BE2C (cell line): Measurements from ENCODE around the gene NR3C1.

Source experiments
- DNase-seq: peaks from one replicate; pipeline ENCODE4 v3.0.0-alpha.2; 2020
- H3K27me3 ChIP-seq: fragments of 250-450 bp; sonication (Bioruptor Pico); 2 replicates; pipeline ENCODE4 v1.5.1; 2020; ENCODE audit warnings: mild to moderate bottlenecking
- H3K36me3 ChIP-seq: fragments of 250-450 bp; sonication (Bioruptor Pico); 2 replicates; pipeline ENCODE4 v1.5.1; 2020; ENCODE audit warnings: mild to moderate bottlenecking
- H3K4me1 ChIP-seq: fragments of 250-450 bp; sonication (Bioruptor Pico); 2 replicates; pipeline ENCODE4 v1.5.1; 2020
- H3K4me3 ChIP-seq: 2 replicates; pipeline ENCODE4 v1.5.1; 2011; ENCODE audit warnings: low read depth, low read length
- H3K9me3 ChIP-seq: fragments of 250-450 bp; sonication (Bioruptor Pico); 2 replicates; pipeline ENCODE4 v1.5.1; 2020
- TF ChIP-seq, protein P1 (sequence below): IDR thresholded peaks from 2 replicates; pipeline ENCODE4 v1.5.1; 2012; ENCODE audit warnings: mild to moderate bottlenecking, low read depth, low read length

Gene NR3C1

DNA sequence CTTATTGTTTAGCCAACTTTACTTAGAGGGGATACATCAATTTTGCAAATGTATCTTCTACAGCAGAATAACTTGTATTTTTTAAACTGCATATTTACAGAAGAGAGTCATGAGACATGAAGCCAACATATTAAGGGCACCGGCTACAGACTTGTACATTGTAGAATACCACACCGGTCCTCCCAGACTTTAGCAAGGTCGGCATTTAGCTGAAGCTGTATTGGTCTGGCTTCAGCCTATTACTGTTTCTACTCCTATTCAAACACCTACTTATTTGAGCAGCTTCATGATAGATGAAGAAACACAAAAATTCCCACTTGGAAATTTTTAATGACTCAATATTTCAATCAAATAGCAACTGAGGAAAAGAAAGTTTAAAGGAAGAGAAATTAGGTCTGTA, 33.0 kb downstream of the NR3C1 start:
- Histone ChIP-seq H3K27me3 (peaks cover 3% of the 10 kb centered on the region; the same call in 1 of the 2 replicates), H3K9me3 (no peaks in the 10 kb centered on the region)

DNA sequence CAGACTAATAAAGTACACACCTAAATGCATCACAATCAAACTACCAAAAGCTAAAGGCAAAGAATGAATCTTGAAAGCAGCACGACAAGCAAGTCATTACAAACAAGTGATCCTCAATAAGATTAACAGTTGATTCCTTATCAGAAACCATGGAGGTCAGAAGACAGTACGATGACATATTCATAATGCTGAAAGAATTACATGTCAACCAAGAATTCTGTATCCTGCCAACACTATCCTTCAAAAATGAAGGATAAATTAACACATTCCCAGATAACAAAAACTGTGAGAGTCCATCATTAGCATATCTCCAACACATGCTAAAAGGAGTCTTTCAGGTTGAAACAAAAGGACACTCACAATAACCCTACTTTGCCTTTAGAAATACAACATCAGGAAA, 39.4 kb downstream of the NR3C1 start:
- Histone ChIP-seq H3K4me1 (no peaks in the 10 kb centered on the region), H3K9me3 (no peaks in the 10 kb centered on the region), H3K4me3 (no peak overlapping the region), H3K36me3 (no peaks in the 10 kb centered on the region), H3K27me3 (no peaks in the 10 kb centered on the region; the same call in 1 of the 2 replicates)
- DNase-seq, result no peak
- TF ChIP-seq, protein P1, sequence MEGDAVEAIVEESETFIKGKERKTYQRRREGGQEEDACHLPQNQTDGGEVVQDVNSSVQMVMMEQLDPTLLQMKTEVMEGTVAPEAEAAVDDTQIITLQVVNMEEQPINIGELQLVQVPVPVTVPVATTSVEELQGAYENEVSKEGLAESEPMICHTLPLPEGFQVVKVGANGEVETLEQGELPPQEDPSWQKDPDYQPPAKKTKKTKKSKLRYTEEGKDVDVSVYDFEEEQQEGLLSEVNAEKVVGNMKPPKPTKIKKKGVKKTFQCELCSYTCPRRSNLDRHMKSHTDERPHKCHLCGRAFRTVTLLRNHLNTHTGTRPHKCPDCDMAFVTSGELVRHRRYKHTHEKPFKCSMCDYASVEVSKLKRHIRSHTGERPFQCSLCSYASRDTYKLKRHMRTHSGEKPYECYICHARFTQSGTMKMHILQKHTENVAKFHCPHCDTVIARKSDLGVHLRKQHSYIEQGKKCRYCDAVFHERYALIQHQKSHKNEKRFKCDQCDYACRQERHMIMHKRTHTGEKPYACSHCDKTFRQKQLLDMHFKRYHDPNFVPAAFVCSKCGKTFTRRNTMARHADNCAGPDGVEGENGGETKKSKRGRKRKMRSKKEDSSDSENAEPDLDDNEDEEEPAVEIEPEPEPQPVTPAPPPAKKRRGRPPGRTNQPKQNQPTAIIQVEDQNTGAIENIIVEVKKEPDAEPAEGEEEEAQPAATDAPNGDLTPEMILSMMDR, result no peak

More for the DNA sequence above, 33.0 kb downstream of the NR3C1 start:
- Histone ChIP-seq H3K4me1 (no peaks in the 10 kb centered on the region), H3K36me3 (no peaks in the 10 kb centered on the region), H3K4me3 (no peak overlapping the region)
- DNase-seq, result no peak
- TF ChIP-seq, protein P1, result no peak

DNA sequence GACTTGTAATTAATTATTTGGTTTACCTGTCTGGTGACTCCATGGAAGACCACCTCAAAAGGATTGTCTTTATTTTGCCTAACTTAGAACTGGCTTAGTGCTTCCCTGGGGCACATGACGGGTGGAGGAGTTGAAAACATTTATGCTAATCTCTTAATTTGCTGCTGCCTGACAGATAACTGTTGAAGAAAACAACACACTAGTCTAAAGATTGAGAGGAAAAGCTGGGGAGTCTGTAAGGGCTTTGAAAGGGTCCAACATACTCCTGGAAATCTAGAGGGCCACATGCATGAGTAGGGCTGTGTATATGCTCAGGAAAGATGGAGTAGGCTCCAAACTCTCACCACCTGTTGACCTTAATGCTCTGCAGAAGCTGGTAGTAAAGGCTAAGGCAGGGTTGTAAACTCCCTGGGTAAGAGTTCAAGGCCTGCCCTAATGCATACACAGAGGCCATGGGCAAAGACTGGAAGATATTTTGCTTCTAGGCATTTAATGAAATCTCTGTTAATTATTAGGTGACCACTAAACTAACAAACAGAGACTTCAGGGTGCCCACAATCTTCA, 40.7 kb downstream of the NR3C1 start:
- TF ChIP-seq, protein P1, result no peak
- peaks cover 7% of the 10 kb centered on the region; the same call in 1 of the 2 replicates for H3K27me3 ChIP-seq
- no peak for DNase-seq
- no peak overlapping the region for H3K4me3 ChIP-seq
- H3K4me1 ChIP-seq, result no peaks in the 10 kb centered on the region
- no peaks in the 10 kb centered on the region for H3K9me3 ChIP-seq
- no peaks in the 10 kb centered on the region for H3K36me3 ChIP-seq

DNA sequence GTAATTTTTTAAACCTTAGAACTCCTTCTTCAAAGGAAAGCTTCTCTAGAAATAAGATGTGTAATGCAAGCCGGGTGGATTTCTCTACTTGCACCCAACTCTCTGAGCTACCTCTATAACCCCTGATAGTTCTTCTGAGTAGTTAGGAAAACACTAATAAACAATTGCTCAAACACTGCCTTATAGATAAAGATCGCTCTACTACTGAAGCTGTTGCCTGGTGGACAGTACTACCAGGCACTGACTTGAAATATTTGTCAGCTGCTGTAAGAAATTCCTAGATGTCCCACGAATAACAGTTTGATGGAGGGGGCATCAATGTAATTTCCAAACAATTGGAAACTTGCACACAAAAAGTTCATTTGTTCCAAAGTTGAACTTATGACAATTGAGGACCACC, 42.0 kb downstream of the NR3C1 start:
- H3K4me3 ChIP-seq, result no peak overlapping the region
- 0 out of 2 replicates have a peak, but pooled peaks cover 7% of the 10 kb centered on the region for H3K27me3 ChIP-seq
- H3K36me3 ChIP-seq, result no peaks in the 10 kb centered on the region
- H3K4me1 ChIP-seq, result no peaks in the 10 kb centered on the region
- TF ChIP-seq, protein P1, result no peak
- no peak for DNase-seq
- no peaks in the 10 kb centered on the region for H3K9me3 ChIP-seq

DNA sequence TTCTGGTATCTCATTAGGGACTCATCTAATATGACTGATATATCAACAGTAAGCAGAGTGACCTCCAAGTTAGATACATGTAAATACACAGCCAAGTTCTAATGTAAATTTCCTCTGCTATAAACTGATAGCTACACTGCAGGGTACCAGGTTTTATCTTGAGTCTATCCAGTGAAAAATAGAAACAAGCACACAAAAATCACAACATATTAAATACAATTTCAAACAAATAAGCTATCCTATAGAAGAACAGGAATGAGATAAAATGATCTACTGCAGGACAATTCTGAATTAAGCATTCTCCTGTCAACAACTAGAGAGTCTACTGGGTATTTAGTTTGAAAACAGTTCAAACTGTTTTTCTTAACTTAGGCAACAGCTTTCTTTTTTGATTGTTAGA, 42.7 kb downstream of the NR3C1 start:
- Histone ChIP-seq H3K36me3 (no peaks in the 10 kb centered on the region), H3K9me3 (no peaks in the 10 kb centered on the region), H3K27me3 (0 out of 2 replicates have a peak, but pooled peaks cover 7% of the 10 kb centered on the region), H3K4me3 (no peak overlapping the region), H3K4me1 (no peaks in the 10 kb centered on the region; the same call in 1 of the 2 replicates)
- DNase-seq, result no peak
- TF ChIP-seq, protein P1, result no peak

DNA sequence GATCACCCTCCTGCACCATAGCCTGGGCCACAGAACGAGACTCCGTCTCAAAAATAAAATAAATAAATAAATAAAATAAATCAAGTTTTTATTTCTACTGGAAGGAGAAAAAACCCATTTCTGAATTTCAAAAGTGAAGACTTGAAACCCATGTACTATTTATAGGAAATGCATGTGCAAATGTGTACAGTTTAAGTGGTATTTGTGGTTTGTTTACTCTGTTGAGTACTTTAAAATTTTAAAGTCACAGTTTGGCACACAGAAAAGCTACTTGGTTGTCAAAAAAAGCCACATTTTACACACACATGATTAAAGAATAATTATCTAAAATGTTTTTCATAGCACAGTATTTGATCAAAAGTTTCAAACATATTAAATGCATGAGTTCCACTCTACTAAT, 43.6 kb downstream of the NR3C1 start:
- no peaks in the 10 kb centered on the region for H3K36me3 ChIP-seq
- no peaks in the 10 kb centered on the region; the same call in 1 of the 2 replicates for H3K4me1 ChIP-seq
- TF ChIP-seq, protein P1, result no peak
- H3K4me3 ChIP-seq, result no peak overlapping the region
- no peak for DNase-seq
- H3K27me3 ChIP-seq, result 0 out of 2 replicates have a peak, but pooled peaks cover 7% of the 10 kb centered on the region
- H3K9me3 ChIP-seq, result no peaks in the 10 kb centered on the region
